Liver (tissue), 3 donors: ENCODE measurements around the gene L1TD1.

Source experiments
- RXRA ChIP-seq, 2 donors: IDR thresholded peaks; 2 replicates each; pipeline ENCODE4 v1.6.1; 2017 to 2018; ENCODE audit warnings: antibody characterized with exemption in 2 of 2, mild to moderate bottlenecking in 1 of 2
- SP1 ChIP-seq: IDR thresholded peaks from 2 replicates; pipeline ENCODE4 v1.6.1; 2018; ENCODE audit warnings: antibody characterized with exemption, mild to moderate bottlenecking
- TAF1 ChIP-seq: conservative IDR thresholded peaks from 2 replicates; pipeline ENCODE4 v1.6.1; 2016; ENCODE audit warnings: antibody characterized with exemption, mild to moderate bottlenecking
- YY1 ChIP-seq: IDR thresholded peaks from 2 replicates; pipeline ENCODE4 v1.6.1; 2016; ENCODE audit warnings: antibody characterized with exemption, mild to moderate bottlenecking
- TF ChIP-seq, protein P1 (sequence below): fragments of 150-350 bp; IDR thresholded peaks from 2 replicates; pipeline ENCODE4 v1.5.1; 2017; ENCODE audit warnings: improper control_type of control experiment, low read depth, low read length; ENCODE audit not compliant: missing input control
- TF ChIP-seq, protein P2 (sequence below): IDR thresholded peaks from 2 replicates; pipeline ENCODE4 v1.6.1; 2016; ENCODE audit warnings: antibody characterized with exemption
- TF ChIP-seq, protein P3 (sequence below): IDR thresholded peaks from 2 replicates; pipeline ENCODE4 v1.6.1; 2016; ENCODE audit warnings: antibody characterized with exemption
- TF ChIP-seq, protein P4 (sequence below): IDR thresholded peaks from 2 replicates; pipeline ENCODE4 v1.6.1; 2016; ENCODE audit warnings: antibody characterized with exemption, mild to moderate bottlenecking
- donor health status: healthy.
- donor health status: healthy.

DNA sequence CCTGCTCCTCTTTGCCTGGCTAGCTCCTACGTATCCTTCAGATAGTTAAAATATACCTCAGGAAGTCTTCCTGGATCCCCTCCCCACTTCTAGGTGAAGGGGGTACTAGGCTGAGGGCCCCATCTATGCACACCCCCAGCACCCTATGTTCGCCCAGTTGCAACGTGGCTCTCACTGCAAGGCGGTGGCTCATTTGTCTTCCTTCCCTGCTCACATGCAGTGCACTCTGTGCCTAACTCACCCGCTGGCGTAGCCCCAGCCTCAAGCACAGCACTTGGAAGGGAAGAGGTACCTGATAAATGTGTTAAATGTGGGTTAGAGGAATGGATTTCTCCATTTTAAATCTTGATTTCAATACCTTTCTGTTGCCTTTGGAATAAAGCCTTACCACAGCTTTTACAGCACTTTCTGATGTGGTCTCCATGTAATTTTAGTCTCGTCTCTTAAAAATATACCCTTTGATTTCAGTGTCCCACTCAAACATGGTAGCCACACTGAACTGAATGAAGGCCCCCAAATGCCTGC, 39.3 kb downstream of the L1TD1 start:
- TF ChIP-seq YY1 (no peak), TAF1 (no peak), SP1 (no peak), RXRA (IDR thresholded peaks at IDR 0.05) (no peak)
- TF ChIP-seq, protein P1, sequence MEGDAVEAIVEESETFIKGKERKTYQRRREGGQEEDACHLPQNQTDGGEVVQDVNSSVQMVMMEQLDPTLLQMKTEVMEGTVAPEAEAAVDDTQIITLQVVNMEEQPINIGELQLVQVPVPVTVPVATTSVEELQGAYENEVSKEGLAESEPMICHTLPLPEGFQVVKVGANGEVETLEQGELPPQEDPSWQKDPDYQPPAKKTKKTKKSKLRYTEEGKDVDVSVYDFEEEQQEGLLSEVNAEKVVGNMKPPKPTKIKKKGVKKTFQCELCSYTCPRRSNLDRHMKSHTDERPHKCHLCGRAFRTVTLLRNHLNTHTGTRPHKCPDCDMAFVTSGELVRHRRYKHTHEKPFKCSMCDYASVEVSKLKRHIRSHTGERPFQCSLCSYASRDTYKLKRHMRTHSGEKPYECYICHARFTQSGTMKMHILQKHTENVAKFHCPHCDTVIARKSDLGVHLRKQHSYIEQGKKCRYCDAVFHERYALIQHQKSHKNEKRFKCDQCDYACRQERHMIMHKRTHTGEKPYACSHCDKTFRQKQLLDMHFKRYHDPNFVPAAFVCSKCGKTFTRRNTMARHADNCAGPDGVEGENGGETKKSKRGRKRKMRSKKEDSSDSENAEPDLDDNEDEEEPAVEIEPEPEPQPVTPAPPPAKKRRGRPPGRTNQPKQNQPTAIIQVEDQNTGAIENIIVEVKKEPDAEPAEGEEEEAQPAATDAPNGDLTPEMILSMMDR = no peak
- TF ChIP-seq, protein P2, sequence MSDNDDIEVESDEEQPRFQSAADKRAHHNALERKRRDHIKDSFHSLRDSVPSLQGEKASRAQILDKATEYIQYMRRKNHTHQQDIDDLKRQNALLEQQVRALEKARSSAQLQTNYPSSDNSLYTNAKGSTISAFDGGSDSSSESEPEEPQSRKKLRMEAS = no peak
- TF ChIP-seq, protein P3, sequence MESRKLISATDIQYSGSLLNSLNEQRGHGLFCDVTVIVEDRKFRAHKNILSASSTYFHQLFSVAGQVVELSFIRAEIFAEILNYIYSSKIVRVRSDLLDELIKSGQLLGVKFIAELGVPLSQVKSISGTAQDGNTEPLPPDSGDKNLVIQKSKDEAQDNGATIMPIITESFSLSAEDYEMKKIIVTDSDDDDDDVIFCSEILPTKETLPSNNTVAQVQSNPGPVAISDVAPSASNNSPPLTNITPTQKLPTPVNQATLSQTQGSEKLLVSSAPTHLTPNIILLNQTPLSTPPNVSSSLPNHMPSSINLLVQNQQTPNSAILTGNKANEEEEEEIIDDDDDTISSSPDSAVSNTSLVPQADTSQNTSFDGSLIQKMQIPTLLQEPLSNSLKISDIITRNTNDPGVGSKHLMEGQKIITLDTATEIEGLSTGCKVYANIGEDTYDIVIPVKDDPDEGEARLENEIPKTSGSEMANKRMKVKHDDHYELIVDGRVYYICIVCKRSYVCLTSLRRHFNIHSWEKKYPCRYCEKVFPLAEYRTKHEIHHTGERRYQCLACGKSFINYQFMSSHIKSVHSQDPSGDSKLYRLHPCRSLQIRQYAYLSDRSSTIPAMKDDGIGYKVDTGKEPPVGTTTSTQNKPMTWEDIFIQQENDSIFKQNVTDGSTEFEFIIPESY = no peak
- TF ChIP-seq, protein P4, sequence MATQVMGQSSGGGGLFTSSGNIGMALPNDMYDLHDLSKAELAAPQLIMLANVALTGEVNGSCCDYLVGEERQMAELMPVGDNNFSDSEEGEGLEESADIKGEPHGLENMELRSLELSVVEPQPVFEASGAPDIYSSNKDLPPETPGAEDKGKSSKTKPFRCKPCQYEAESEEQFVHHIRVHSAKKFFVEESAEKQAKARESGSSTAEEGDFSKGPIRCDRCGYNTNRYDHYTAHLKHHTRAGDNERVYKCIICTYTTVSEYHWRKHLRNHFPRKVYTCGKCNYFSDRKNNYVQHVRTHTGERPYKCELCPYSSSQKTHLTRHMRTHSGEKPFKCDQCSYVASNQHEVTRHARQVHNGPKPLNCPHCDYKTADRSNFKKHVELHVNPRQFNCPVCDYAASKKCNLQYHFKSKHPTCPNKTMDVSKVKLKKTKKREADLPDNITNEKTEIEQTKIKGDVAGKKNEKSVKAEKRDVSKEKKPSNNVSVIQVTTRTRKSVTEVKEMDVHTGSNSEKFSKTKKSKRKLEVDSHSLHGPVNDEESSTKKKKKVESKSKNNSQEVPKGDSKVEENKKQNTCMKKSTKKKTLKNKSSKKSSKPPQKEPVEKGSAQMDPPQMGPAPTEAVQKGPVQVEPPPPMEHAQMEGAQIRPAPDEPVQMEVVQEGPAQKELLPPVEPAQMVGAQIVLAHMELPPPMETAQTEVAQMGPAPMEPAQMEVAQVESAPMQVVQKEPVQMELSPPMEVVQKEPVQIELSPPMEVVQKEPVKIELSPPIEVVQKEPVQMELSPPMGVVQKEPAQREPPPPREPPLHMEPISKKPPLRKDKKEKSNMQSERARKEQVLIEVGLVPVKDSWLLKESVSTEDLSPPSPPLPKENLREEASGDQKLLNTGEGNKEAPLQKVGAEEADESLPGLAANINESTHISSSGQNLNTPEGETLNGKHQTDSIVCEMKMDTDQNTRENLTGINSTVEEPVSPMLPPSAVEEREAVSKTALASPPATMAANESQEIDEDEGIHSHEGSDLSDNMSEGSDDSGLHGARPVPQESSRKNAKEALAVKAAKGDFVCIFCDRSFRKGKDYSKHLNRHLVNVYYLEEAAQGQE = no peak
